ENCODE results near the gene SMC6. TPM values are rescaled to one million over a fixed set of nuclear protein-coding genes. Genes with fewer than 3 reads are reported as not detected.

Gene SMC6
- total RNA-seq, 5 donors from 2014 or later (not counting 1 experiment from before 2014, with no cell fraction given) = 14.1 to 22.8 (median 18.1) TPM

DNA sequence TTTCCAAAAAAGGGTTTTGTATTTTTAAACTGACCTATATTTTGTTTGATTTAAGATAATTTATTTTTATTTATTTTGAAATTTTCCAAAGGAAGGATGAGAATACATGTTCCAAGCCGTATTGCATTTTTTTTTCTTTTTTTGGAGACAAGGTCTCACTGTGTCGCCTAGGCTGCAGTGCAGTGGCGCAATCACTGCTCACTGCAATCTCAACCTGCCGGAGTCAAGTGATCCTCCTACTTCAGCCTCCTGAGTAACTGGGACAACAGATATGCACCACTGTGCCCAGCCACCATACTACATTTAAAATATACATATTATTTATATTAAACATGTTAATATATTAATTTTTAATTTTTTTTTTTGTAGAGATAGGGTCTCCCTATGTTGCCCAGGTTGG, 15.3 kb upstream of the SMC6 start:
- Mint-ChIP-seq H3K36me3 (peaks cover 18% of the 10 kb centered on the region), H3K4me1 (no peaks in the 10 kb centered on the region), H3K27me3 (no peaks in the 10 kb centered on the region), H3K4me3 (no peak overlapping the region), H3K27ac (no peak overlapping the region), H3K9me3 (no peaks in the 10 kb centered on the region)
- ChIA-PET CTCF (no interaction called here), POLR2A (no interaction called here)
- Histone ChIP-seq H3K36me3 (ENCODE audit: control insufficient read depth in 2 of 2, extremely low read depth in 1 of 2, insufficient read depth in 1 of 2, low read length in 1 of 2) (no peaks in the 10 kb centered on the region), H3K27me3 (replicated peaks in 1 of 2; ENCODE audit: control insufficient read depth in 2 of 2, extremely low read depth in 1 of 2, insufficient read depth in 2 of 2, low read length in 1 of 2) (no peaks in the 10 kb centered on the region), H3K4me1 (ENCODE audit: control insufficient read depth in 1 of 2, extremely low read depth in 1 of 2, insufficient read depth in 2 of 2, low read length in 2 of 2) (no peaks in the 10 kb centered on the region), H3K4me3 (ENCODE audit: control insufficient read depth in 1 of 2, extremely low read depth in 1 of 2, low read length in 1 of 2) (no peak overlapping the region), H3K9me3 (no peaks in the 10 kb centered on the region), H3K27ac (ENCODE audit: low read length) (no peak overlapping the region)
- WGBS (ENCODE audit: insufficient coverage) = 100% methylated on average over 3 of the region's 4 CpGs
- ATAC-seq (replicated peaks in 1 of 4) (no peak), DNase-seq (no peak)

DNA sequence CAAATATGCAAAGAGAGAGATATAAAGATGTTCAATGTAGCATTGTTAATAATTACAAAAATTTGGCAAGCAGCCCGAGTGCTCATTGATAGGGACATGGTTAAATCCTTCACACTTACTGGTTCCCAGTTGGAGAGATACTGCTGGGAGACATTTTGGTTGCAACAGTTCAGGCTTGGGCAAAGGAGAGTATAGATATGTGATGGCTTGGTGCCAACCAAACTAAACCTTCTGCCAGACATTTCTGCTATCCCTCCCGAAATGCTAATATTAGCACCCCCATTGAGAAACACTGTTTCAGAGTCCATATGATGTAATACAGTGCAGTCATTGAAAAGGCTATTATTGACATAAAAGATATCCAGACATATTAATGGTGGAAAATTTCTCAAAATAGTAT, 11.8 kb upstream of the SMC6 start:
- no CpG with 5 or more reads among the region's 2 CpGs for WGBS (ENCODE audit: insufficient coverage)
- Mint-ChIP-seq H3K27me3 (no peaks in the 10 kb centered on the region), H3K9me3 (no peaks in the 10 kb centered on the region), H3K4me1 (no peaks in the 10 kb centered on the region), H3K27ac (no peak overlapping the region), H3K36me3 (peaks cover 28% of the 10 kb centered on the region), H3K4me3 (no peak overlapping the region)
- no peak for ATAC-seq (replicated peaks in 1 of 4)
- POLR2A ChIA-PET = no interaction called here
- H3K36me3 ChIP-seq (ENCODE audit: control insufficient read depth in 2 of 2, extremely low read depth in 1 of 2, insufficient read depth in 1 of 2, low read length in 1 of 2) = no peaks in the 10 kb centered on the region
- H3K27ac ChIP-seq (ENCODE audit: low read length) = no peak overlapping the region
- no peak for DNase-seq
- no peaks in the 10 kb centered on the region for H3K27me3 ChIP-seq (replicated peaks in 1 of 2; ENCODE audit: control insufficient read depth in 2 of 2, extremely low read depth in 1 of 2, insufficient read depth in 2 of 2, low read length in 1 of 2)
- H3K4me1 ChIP-seq (ENCODE audit: control insufficient read depth in 1 of 2, extremely low read depth in 1 of 2, insufficient read depth in 2 of 2, low read length in 2 of 2) = no peaks in the 10 kb centered on the region
- CTCF ChIA-PET = no interaction called here
- H3K9me3 ChIP-seq = no peaks in the 10 kb centered on the region
- no peak overlapping the region for H3K4me3 ChIP-seq (ENCODE audit: control insufficient read depth in 1 of 2, extremely low read depth in 1 of 2, low read length in 1 of 2)

DNA sequence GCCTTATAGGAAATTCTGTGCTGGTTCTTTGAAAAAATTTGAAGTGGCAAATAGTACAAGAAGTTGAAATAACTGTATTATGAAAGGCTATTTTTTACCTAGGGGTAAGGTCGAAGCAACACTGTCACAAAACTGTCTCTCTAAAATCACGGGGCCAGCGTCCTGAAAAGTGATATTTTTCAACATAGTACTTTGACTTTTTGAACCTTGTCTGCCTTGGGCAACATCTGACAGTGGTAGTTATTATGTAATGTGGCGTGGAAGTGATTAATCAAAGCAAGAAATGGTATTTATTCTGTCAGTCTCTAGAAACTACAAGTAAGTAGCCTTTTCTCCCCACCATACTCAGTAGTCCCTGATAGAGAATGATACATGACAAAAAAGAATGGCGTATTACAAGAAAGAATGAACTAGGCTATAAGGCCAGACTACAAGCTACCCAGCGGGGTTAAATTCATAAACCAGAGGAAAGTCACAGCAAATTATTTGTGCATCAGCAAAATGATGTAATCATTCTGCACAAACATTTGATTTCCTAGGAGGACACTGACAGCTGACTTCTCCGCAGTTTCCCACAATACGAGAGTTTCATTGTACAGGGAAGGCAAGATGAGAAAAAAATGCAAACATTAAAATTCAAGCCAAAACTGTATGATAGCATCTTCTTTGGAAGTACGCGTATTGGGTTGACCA, 10.2 kb upstream of the SMC6 start:
- Mint-ChIP-seq H3K27ac (no peak overlapping the region), H3K9me3 (no peaks in the 10 kb centered on the region), H3K27me3 (no peaks in the 10 kb centered on the region), H3K4me3 (no peak overlapping the region), H3K4me1 (no peaks in the 10 kb centered on the region), H3K36me3 (peaks cover 29% of the 10 kb centered on the region)
- Histone ChIP-seq H3K27me3 (replicated peaks in 1 of 2; ENCODE audit: control insufficient read depth in 2 of 2, extremely low read depth in 1 of 2, insufficient read depth in 2 of 2, low read length in 1 of 2) (no peaks in the 10 kb centered on the region), H3K9me3 (no peaks in the 10 kb centered on the region), H3K27ac (ENCODE audit: low read length) (no peak overlapping the region), H3K36me3 (ENCODE audit: control insufficient read depth in 2 of 2, extremely low read depth in 1 of 2, insufficient read depth in 1 of 2, low read length in 1 of 2) (no peaks in the 10 kb centered on the region), H3K4me3 (ENCODE audit: control insufficient read depth in 1 of 2, extremely low read depth in 1 of 2, low read length in 1 of 2) (no peak overlapping the region), H3K4me1 (ENCODE audit: control insufficient read depth in 1 of 2, extremely low read depth in 1 of 2, insufficient read depth in 2 of 2, low read length in 2 of 2) (no peaks in the 10 kb centered on the region)
- WGBS (ENCODE audit: insufficient coverage) = 100% methylated on average over 2 of the region's 10 CpGs
- ATAC-seq (replicated peaks in 1 of 4) = no peak
- POLR2A ChIA-PET = no interaction called here
- CTCF ChIA-PET = no interaction called here
- DNase-seq = no peak

DNA sequence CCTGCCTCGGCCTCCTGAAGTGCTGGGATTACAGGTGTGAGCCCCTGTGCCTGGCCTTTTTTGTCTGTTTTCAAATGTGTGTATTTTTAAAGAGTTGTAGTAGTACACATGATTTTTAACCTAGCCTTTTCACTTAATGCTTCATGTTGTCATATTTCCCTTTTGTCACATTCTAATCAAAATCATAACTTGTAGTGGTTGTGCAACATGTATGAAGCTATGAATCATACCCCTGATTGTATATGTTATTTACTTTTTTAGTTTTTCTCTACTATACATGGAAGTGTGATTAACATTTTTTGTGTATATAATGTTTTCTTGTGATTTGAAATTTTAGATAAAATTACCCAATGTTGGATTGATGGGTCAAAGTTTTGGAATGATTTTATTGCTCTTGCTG, 8.8 kb upstream of the SMC6 start:
- Mint-ChIP-seq H3K27me3 (no peaks in the 10 kb centered on the region), H3K27ac (no peak overlapping the region), H3K4me1 (no peaks in the 10 kb centered on the region), H3K36me3 (peaks cover 23% of the 10 kb centered on the region), H3K9me3 (no peaks in the 10 kb centered on the region), H3K4me3 (no peak overlapping the region)
- H3K27ac ChIP-seq (ENCODE audit: low read length) = no peak overlapping the region
- H3K4me3 ChIP-seq (ENCODE audit: control insufficient read depth in 1 of 2, extremely low read depth in 1 of 2, low read length in 1 of 2) = no peak overlapping the region
- no peaks in the 10 kb centered on the region for H3K9me3 ChIP-seq
- H3K4me1 ChIP-seq (ENCODE audit: control insufficient read depth in 1 of 2, extremely low read depth in 1 of 2, insufficient read depth in 2 of 2, low read length in 2 of 2) = no peaks in the 10 kb centered on the region
- H3K36me3 ChIP-seq (ENCODE audit: control insufficient read depth in 2 of 2, extremely low read depth in 1 of 2, insufficient read depth in 1 of 2, low read length in 1 of 2) = no peaks in the 10 kb centered on the region
- DNase-seq = no peak
- ChIA-PET POLR2A (no interaction called here), CTCF (interaction anchor here in 1 of 2 donors (0.6 to 0.7 kb wide), 2 partner anchors 14 to 91 kb away, joined by 3 read pairs; no protein-coding TSS in a partner anchor)
- no peak for ATAC-seq (replicated peaks in 1 of 4)
- H3K27me3 ChIP-seq (replicated peaks in 1 of 2; ENCODE audit: control insufficient read depth in 2 of 2, extremely low read depth in 1 of 2, insufficient read depth in 2 of 2, low read length in 1 of 2) = no peaks in the 10 kb centered on the region
- 100% methylated on average over 1 of the region's 1 CpG for WGBS (ENCODE audit: insufficient coverage)

DNA sequence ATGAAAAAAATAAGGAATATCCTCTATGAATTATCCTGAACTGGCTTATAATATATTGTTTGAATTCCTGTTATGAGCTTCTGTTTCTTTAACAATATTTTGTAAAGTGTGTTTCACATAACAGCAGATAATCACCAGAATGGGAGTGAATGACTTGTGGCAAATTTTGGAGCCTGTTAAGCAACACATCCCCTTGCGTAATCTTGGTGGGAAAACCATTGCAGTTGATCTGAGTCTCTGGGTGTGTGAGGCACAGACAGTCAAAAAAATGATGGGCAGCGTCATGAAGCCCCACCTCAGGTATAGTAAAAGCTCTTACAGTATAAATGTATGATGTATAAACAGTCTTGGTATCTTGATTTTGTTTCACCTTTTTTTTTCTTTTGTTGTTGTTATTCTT, 6.2 kb upstream of the SMC6 start:
- CTCF ChIA-PET = no interaction called here
- POLR2A ChIA-PET = no interaction called here

DNA sequence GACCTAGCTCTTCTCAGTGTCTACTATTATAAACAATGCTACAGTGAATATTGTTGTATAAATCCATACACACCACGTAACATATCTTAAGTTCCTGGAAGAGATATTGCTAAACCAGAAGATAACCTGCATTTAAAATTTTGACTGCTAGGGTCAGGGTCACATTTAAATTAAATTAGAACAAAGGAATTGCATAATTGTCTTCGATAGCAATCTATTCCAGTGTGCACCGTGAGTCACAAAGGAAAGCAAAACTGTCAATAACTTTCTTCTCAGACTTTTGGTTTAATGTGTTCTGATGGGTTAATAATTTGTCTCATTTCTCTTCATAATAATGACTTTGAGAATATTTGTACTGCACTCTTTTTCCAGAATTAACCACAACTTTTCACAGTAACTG, 4.5 kb upstream of the SMC6 start:
- Histone ChIP-seq H3K27me3 (replicated peaks in 1 of 2; ENCODE audit: control insufficient read depth in 2 of 2, extremely low read depth in 1 of 2, insufficient read depth in 2 of 2, low read length in 1 of 2) (no peaks in the 10 kb centered on the region), H3K9me3 (no peaks in the 10 kb centered on the region), H3K36me3 (ENCODE audit: control insufficient read depth in 2 of 2, extremely low read depth in 1 of 2, insufficient read depth in 1 of 2, low read length in 1 of 2) (no peaks in the 10 kb centered on the region), H3K4me3 (ENCODE audit: control insufficient read depth in 1 of 2, extremely low read depth in 1 of 2, low read length in 1 of 2) (no peak overlapping the region), H3K4me1 (ENCODE audit: control insufficient read depth in 1 of 2, extremely low read depth in 1 of 2, insufficient read depth in 2 of 2, low read length in 2 of 2) (peaks cover 6 to 8% of the 10 kb centered on the region in 2 experiments), H3K27ac (ENCODE audit: low read length) (no peak overlapping the region)
- Mint-ChIP-seq H3K36me3 (peaks cover 8% of the 10 kb centered on the region), H3K27me3 (no peaks in the 10 kb centered on the region), H3K4me1 (peaks cover 6 to 15% (median 6%) of the 10 kb centered on the region in 3 donors), H3K9me3 (no peaks in the 10 kb centered on the region), H3K4me3 (no peak overlapping the region), H3K27ac (no peak overlapping the region)
- WGBS (ENCODE audit: insufficient coverage) = no CpG with 5 or more reads among the region's 3 CpGs
- CTCF ChIA-PET = no interaction called here
- ATAC-seq (replicated peaks in 1 of 4) = no peak
- POLR2A ChIA-PET = interaction anchor here in 1 of 2 donors (0.5 kb wide), 1 partner anchor 18 kb away, joined by 6 read pairs; no protein-coding TSS in a partner anchor
- no peak for DNase-seq

More for the DNA sequence above, 6.2 kb upstream of the SMC6 start:
- Histone ChIP-seq H3K4me1 (ENCODE audit: control insufficient read depth in 1 of 2, extremely low read depth in 1 of 2, insufficient read depth in 2 of 2, low read length in 2 of 2) (peaks cover under 1 to 3% of the 10 kb centered on the region in 2 experiments), H3K9me3 (no peaks in the 10 kb centered on the region), H3K27ac (ENCODE audit: low read length) (no peak overlapping the region), H3K27me3 (replicated peaks in 1 of 2; ENCODE audit: control insufficient read depth in 2 of 2, extremely low read depth in 1 of 2, insufficient read depth in 2 of 2, low read length in 1 of 2) (no peaks in the 10 kb centered on the region), H3K4me3 (ENCODE audit: control insufficient read depth in 1 of 2, extremely low read depth in 1 of 2, low read length in 1 of 2) (no peak overlapping the region), H3K36me3 (ENCODE audit: control insufficient read depth in 2 of 2, extremely low read depth in 1 of 2, insufficient read depth in 1 of 2, low read length in 1 of 2) (no peaks in the 10 kb centered on the region)
- H3K4me1 Mint-ChIP-seq = peaks cover under 1 to 6% (median 2%) of the 10 kb centered on the region in 3 donors
- no peaks in the 10 kb centered on the region for H3K27me3 Mint-ChIP-seq
- H3K27ac Mint-ChIP-seq = no peak overlapping the region
- H3K4me3 Mint-ChIP-seq = no peak overlapping the region
- DNase-seq = no peak
- peaks cover 19% of the 10 kb centered on the region for H3K36me3 Mint-ChIP-seq
- 88% methylated on average over 1 of the region's 2 CpGs for WGBS (ENCODE audit: insufficient coverage)
- ATAC-seq (replicated peaks in 1 of 4) = no peak
- no peaks in the 10 kb centered on the region for H3K9me3 Mint-ChIP-seq
